DMS114 treated with DMSO at 0.1 percent for 48 hours (cell line): Measurements from ENCODE around the gene CCR8.
"Not testable (repeated sequence)": the region's sequence is repeated elsewhere in the genome, so short reads cannot be mapped to it uniquely, and the experiment has no call there.

Experiments
- DNase-seq: peaks from one replicate; lab custom pipeline; 2025; ENCODE audit not compliant: unreplicated experiment; lab: John Stamatoyannopoulos, UW

The CCR8 gene

DNA sequence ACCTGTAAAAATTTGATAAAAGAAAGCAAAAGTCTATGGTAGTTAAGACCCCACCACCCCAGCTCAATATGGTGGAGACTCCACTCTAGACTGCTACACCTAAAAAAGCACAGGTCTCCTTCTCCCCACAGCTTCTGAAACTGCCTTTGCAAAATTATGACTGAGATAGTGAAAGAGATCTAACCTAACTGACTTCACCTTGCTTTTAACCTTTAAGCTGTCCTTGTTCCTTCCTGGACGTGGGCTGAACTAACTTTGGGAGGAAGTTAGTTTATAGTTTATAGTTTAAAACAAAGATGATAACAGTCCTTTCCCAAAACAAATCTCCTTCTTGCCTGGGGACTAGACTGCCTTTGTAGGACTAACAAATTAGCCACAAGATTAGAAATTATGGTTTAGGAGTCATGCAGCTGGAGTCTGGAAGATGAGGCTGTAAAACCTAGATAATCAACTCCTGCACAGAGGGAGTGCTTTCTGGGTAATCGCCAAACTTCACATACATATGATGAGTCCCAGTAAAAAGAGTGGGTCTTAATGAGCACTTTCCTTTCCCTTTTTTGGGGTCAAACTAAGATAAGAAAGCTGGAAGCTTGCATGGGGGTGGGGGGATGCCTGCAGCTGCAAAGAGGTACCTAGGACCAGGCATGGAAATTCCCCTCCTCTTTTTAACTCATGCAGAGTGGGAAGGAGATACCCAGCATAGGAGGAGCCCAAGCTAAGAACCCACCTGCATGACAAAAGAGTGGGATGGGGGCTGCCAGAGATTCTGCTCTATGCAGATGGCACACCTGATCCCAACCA is 17.5 kb downstream of the CCR8 start:
- no peak for DNase-seq

DNA sequence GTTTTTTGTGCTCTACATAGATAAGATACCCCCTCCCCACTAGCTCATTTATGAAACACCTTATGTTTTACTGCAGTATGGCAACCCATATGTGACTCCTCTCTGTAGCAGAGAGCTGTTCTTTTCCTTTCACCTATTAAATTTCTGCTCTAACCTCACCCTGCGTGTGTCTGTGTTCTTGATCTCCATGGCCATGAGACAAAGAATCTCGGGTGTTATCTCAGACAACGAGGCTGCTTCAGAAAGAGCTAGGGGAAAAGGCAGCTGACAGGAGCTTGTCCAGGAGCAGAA is 18.0 kb downstream of the CCR8 start:
- no peak for DNase-seq

DNA sequence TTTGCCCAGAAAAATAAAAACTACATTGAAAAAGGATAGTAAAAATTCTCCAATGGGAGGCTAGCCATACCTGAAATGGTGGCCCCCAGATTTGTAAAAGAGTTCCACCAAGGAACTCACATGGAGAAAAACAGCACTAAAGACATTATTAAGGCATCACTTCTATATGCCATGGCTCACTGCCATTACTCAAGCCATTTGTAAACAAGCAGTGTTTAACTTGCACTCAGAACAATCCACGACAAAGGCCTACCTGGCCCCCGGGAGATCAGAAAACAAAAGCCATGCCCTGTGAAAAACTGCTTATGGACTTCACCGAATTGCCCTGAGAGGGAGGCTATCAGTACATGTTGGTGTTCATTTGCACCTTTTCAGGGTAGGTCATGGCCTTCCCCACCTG is 19.6 kb downstream of the CCR8 start:
- DNase-seq: no peak

DNA sequence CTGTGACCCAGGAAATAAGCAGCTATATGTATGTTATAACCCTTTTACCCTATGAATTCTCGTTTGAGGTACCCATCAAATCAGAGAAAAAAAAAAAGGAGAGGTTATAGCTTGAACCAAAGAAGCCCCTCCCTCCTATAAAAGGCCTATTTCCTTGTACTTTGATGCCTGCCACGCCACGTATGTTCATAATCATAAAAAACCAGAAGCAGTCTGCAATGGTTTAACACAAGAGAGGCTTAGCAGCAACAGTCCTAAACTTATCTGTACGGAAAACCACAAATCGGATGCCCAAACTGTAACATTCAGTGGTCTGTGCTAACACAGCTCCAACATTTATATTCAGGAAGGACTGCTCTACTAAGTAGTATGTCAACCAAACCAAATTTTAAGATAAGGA is 21.2 kb downstream of the CCR8 start:
- DNase-seq: no peak

DNA sequence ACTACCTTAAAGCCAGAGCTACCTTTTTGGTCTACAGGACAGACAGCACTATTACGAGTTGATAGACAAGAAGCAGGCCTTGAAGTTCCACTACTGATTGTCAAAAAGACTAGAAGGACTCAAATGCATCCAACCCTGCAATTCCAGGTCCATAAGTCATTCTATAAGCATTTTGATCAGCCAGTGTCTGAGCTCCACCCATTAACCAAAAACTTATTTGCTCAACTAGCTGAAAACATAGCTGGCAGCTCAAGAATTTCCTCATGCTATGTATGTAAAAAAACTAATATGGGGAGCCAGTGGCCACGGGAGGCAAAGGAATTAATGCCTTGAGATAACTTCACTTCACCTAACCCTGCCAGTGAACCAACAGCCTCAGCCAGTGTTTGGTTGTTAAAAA is 21.6 kb downstream of the CCR8 start:
- DNase-seq: not testable (repeated sequence)

DNA sequence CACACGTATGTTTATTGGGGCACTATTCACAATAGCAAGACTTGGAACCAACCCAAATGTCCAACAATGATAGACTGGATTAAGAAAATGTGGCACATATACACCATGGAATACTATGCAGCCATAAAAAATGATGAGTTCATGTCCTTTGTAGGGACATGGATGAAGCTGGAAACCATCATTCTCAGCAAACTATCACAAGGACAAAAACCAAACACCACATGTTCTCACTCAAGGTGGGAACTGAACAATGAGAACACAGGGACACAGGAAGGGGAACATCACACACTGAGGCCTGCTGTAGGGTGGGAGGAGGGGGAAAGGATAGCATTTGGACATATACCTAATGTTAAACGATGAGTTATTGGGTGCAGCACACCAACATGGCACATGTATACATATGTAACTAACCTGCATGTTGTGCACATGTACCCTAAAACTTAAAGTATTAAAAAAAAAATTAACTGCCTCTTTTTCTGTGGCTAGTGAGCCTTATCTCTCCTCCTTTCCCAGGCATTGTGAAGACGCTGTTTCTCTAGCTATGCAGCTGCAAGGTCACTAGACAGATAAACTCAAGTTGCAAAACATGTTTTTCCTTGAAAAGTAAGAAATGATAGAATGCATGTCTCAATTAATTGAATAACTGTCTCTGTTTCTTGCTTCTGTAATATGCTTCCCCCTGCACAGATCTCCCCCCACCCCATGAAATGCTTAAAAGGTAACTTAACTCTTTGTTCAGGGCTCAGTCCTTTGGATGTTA is 23.8 kb downstream of the CCR8 start:
- DNase-seq: not testable (repeated sequence)

DNA sequence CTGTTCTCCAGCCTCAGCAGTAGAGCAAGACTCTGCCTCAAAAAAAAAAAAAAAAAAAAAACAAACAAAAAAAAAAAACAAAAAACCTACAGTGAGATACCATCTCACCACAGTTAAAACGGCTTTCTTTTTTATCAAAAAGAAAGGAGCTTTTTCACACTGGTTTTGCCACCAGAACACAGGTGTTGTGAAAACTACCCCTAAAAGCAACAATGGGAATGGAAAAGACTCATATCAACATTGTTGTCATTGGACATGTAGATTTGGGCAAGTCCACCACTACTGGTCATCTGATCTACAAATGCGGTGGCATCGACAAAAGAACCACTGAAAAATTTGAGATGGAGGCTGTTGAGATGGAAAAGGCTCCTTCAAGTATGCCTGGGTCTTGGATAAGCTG is 28.8 kb downstream of the CCR8 start:
- DNase-seq: no peak

DNA sequence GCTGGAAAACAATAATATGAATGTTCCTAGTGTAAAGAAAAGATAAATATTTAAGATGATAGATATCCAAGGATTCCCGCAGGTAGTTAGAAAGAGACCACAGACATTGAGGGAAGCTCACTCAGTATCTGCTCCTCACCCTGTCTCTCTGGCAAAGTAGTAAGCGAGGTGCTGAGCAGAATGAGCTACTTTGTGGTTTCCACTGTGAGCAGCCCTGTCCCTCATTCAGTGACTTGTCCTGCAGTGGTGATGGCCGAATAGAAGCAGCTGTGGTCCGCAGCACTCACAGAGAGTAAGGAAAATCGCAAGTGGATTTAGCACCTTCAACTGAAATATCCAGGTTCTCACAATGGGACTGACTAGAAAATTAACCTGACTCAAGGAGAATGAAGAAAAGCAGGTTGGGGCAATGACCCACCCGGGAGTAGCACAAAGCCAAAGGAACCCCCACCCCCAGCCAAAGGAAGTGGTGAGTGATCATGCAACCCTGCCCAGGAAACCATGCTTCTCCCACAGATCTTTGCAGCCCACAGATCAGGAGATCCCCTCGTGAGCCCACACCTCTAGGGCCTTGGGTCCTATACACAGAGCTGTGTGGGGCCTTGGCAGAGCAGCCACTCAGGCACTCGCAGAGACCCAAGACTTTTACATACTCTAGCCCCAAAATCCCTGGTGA is 31.9 kb downstream of the CCR8 start:
- no peak for DNase-seq

DNA sequence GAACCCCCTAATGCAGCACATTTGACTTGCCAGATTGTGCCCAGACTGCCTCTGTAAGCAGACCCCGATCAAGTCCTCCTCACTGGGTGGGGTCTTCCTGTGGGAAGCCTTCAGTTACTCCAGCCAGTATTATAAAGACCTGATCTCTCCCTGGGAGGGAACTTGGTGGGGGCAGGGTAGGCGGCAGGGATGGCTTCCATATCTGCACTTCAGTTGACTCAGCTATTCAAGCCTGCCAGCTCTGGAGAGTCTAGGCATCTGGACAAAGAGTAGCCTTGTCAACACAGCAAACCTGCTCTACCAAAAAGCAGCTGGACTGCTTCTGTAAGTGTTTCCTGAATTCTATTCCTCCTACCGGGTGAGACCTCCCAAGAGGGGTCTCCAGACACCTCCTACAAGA is 32.7 kb downstream of the CCR8 start:
- DNase-seq: no peak

DNA sequence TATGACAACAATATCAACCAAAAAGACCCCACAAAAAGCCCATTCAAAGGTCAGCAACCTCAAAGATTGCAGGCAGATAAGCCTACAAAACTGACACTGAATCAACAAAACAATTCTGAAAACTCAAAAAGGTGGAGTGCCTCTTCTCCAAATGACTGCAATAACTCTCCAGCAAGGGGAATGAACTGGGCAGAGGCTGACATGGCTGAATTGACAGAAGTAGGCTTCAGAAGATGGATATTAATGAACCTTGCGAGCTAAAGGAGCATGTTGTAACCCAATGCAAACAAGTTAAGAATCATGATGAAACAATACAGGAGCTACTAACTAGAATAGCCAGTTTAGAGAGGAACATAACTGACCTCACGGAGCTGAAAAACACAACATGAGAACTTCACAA is 33.3 kb downstream of the CCR8 start:
- DNase-seq: no peak

DNA sequence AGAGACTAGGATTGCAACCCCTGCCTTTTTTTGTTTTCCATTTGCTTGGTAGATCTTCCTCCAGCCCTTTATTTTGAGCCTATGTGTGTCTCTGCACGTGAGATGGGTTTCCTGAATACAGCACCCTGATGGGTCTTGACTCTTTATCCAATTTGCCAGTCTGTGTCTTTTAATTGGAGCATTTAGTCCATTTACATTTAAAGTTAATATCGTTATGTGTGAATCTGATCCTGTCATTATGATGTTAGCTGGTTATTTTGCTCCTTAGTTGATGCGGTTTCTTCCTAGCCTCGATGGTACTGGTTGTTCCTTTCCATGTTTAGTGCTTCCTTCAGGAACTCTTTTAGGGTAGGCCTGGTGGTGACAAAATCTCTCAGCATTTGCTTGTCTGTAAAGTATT is 40.9 kb downstream of the CCR8 start:
- DNase-seq: not testable (repeated sequence)

DNA sequence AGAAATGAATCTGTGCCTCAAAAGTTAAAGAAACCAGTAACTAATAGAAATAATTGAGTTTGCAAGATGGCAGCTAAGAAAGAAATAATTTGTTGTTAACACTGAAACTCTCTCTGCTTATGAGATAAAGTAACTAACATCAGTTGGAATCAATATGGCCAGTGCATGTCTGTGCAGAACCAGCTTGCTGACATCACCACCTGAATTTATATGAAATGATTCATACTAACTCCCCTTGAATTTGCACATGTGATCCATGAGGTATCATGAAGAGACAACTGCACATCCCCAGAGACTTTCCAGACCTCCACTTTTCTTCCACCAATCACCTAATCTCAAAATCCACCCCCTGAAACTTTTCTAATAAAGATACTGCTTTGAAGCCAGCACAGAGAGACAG is 43.3 kb downstream of the CCR8 start:
- DNase-seq: no peak

DNA sequence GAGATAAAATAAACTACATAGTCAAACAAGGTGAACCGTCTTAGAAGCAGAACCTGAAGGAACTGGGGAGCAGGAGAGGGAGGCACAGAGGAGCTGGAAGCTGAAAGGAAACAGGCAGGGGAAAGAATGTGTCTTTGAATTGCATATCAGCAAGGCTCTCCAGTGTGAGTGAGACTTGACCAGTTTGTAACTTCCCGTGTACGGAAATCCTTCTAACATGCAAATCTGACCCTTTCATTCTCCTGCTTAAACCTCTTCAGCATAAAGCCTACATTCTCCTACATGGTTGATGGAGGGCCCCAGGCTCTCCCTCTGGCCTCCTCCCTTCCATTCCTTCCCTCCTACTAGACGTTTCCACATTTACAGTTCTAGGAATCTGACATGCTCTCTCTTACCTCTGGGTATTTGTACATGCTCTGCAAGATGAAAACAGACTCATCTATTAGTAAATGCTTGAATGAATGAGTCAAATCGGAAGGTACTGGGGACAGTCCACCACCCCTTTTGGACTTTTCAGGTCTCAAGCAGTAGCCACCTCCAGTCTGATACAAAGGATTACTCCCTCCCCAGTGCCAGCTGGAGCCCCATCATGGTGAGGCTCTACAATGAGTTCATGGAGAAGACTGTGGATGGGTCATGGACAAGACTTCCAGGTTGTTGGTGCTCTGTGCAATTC is 47.6 kb downstream of the CCR8 start:
- DNase-seq: no peak

DNA sequence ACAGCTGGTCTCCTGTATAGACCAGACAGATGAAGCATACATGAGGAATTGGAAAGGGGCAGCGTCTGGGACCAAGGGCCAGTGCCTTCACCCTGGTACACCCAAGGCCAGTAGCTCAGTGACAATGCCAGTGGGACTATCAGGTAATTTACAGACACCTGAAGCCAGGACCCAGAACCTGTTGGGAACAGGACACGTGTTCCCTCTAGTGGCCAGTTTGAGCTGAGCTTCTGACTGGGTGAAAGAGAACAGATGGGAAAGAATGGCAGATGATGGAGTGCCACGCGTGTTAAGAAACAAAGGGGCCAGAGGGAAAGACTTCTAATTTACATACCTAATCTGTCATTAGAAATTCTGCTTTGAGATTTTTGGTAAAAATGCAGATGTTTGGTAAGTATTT is 48.6 kb downstream of the CCR8 start:
- DNase-seq: no peak

DNA sequence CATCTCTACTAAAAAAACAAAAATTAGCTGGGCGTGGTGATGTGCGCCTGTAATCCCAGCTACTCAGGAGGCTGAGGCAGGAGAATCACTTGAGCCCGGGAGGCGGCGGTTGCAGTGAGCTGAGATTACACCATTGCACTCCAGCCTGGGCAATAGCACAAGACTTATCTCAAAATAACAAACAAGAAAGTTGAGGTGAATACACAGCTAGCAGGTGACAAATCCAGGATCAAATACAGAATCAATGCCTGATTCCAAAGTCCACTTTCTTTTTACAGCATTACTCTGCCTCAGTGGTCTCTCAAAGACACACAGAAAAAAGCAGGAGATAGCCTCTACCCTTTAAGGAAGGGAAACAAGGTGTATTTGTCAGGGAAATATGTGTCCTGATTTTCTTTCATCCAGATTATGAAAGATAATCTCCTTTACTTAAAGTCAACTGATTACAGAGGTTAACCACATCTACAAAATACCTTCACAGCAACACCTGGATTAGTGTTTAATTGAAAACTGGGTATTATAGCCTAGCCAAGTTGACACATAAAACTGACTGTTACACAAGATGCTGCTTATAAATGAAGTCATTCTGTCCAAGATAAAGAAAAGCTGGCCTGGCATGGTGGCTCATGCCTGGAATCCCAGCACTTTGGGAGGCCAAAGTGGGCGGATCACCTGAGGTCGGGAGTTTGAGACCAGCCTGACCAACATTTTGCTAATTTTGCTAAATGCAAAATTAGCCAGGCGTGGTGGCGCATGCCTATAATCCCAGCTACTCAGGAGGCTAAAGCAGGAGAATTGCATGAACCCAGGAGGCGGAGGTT is 49.7 kb downstream of the CCR8 start:
- no peak for DNase-seq

DNA sequence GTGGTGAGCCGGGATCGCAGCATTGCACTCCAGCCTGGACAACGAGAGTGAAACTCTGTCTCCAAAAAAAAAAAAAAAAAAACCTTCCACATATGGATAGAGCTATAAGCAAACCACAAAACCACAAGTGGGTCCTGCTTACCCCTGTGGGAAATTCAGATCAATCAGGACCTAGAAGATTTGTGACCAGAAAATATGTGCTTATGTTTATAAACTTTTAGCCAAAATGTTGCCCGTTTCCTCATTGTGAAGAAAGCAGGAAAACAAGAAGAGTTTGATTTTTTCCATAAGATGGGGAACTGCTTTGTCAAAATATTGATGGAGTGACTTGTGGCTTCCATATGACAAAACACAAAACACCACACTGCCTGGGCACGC is 50.3 kb downstream of the CCR8 start:
- no peak for DNase-seq

DNA sequence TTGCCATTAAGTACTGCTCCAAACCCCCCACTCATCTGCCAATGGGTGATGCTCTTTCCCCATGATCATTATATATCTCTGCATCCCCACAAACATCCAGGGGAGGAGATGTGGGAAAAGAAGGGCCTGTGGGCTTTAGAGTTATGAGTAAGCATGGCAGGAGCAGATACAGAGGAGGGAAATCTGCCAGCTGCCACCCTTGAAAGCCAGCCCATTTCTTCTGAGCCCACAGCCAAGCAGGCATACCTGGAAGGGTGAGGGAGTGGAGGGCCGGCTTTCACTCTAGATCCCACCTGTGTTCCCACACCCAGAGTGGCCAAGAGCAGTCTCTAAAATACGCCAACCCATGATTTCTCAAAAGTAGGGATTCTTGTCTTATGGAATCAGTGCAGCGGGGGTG is 51.9 kb downstream of the CCR8 start:
- no peak for DNase-seq
